Measurements from ENCODE around the gene SEC22C.

Gene SEC22C, protein sequence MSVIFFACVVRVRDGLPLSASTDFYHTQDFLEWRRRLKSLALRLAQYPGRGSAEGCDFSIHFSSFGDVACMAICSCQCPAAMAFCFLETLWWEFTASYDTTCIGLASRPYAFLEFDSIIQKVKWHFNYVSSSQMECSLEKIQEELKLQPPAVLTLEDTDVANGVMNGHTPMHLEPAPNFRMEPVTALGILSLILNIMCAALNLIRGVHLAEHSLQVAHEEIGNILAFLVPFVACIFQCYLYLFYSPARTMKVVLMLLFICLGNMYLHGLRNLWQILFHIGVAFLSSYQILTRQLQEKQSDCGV

DNA sequence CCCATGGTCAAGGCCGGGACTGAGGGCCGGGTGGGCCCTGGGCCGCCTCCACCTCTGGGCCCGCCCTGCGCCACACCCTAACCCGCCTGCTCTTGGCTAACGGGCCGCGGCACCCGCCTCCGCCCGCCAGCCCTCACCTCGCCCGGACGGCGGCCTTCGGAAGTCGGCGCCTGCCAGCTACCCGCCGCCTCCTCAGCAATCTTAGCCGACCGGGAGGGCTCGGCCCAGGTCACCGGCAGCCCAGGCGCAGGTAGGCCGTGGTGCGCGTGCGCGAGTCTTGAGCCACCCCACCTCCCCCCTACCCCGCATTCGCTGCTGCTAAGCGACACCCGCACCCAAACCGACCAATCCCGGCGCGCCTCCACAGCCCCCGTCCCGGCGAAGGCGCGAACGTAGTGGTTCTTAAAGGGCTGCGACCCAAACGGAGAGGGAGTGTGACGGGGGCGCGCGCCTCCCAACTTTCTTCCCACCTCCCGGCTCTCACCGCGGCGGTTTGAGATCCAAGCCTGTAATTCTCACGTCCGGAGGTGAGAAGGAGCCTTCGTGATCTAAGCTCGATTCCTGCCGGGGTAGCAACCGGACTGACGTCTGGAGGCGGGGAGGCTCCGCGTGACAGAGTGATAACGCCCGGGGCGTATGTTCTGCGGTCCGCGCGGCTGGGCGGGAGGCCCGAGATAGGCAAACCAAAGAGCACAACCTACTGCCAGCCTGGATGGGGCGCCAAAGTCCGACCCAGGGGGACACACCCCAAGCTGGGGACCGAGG, at the start of gene SEC22C:
TSS of gene SEC22C (minus strand) at position 259 of the 765 bp plus-strand sequence. CDS start 12,921 bp downstream, outside the sequence.
- DNase-seq (ENCODE audit: low read depth), result peak; percentile 79
- TF ChIP-seq CTCF (conservative IDR thresholded peaks at IDR 0.05; ENCODE audit: low read depth, low read length), result peak; percentile 31
- H3K4me3 ChIP-seq (ENCODE audit: low read length), result peak within 1 kb of the TSS; percentile 80

- H3K4me3 ChIP-seq (ENCODE audit: low read length), result no peak overlapping the region
- peak; percentile 58 for TF ChIP-seq CTCF (conservative IDR thresholded peaks at IDR 0.05; ENCODE audit: low read depth, low read length)
- DNase-seq (ENCODE audit: low read depth), result no peak
These were observed 31.7 kb upstream of the SEC22C start for GRCh38 chr3:42613462-42613861.

GRCh38 chr3:42612928-42613327, 31.2 kb upstream of the SEC22C start:
- TF ChIP-seq CTCF (conservative IDR thresholded peaks at IDR 0.05; ENCODE audit: low read depth, low read length), result no peak
- H3K4me3 ChIP-seq (ENCODE audit: low read length), result no peak overlapping the region
- DNase-seq (ENCODE audit: low read depth), result no peak

DNA sequence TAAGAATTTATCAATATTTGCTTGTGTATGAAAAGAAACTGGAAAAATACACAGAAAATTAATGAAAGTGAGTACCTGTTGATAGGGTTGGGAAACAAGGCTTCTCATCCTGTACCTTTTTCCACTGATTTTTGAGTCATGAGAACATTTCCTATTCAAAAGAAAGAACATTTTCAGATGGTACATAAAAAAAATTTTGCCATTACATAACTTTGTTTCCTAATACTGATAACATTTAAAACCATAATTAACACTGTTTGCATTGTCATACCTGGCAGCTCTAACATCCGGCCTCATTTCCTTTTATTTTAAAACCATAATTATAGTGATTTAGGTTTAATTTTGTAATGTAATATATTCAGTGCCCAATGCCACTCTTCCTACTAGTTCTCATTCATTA, 30.4 kb upstream of the SEC22C start:
- no peak for DNase-seq (ENCODE audit: low read depth)
- no peak for TF ChIP-seq CTCF (conservative IDR thresholded peaks at IDR 0.05; ENCODE audit: low read depth, low read length)
- H3K4me3 ChIP-seq (ENCODE audit: low read length), result no peak overlapping the region

DNA sequence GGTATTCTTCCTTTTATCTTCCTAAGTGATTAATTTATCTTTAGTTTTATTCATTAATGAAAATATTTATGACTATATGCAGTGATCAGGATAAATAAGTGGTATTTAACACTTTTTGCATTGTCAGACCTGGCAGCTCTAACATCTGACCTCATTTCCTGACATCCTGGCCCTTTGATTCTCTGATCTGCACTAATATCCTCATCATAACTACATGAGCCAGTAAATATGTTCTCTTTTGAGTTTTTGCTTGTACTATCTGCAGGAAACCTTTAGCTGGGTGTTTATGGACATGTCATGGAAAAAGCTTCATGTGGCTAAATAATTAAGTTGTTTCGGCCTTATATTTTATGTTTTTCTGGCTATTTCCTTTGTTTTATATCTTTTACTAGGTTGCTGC, 29.2 kb upstream of the SEC22C start:
- no peak for TF ChIP-seq CTCF (conservative IDR thresholded peaks at IDR 0.05; ENCODE audit: low read depth, low read length)
- no peak for DNase-seq (ENCODE audit: low read depth)
- no peak overlapping the region for H3K4me3 ChIP-seq (ENCODE audit: low read length)

DNA sequence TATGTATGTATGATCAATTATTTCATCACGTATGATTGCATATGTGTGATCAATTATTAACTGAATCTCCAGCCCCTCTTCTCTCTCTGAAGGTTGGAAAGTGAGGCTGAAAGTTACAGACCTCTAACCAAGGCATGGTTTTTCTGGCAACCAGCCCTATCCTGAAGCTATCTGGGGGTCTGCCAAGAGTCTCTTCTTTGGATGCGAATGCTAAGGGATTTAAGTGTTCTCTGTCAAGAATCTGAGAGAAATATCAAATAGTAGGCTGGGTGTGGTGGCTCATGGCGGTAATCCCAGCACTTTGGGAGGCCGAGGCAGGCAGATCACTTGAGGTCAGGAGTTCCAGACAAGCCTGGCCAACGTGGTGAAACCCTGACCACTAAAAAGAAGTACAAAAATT, 26.8 kb upstream of the SEC22C start:
- H3K4me3 ChIP-seq (ENCODE audit: low read length), result no peak overlapping the region
- DNase-seq (ENCODE audit: low read depth), result no peak
- TF ChIP-seq CTCF (conservative IDR thresholded peaks at IDR 0.05; ENCODE audit: low read depth, low read length), result no peak

Data from retinal pigment epithelial cell (primary cell).